Measurements from ENCODE around the gene PLEKHG4B.
A peak's percentile ranks its signal among the peaks of the same experiment; 100 is the strongest.
"Not testable (repeated sequence)": the region's sequence is repeated elsewhere in the genome, so short reads cannot be mapped to it uniquely, and the experiment has no call there.

PLEKHG4B gene

GRCh38 chr5:190366-191035, 98.5 kb downstream of the PLEKHG4B start:
- DNase-seq, result no peak

GRCh38 chr5:191036-191948, 99.3 kb downstream of the PLEKHG4B start, which contains the start of gene LRRC14B:
Gene LRRC14B (plus strand): TSS chr5:191495. CDS start chr5:191539, 44 bp downstream.
- DNase-seq, result peak; percentile 56

- no peak for DNase-seq
Observed at GRCh38 chr5:191949-192690, 100.2 kb downstream of the PLEKHG4B start.

GRCh38 chr5:192691-192969, 100.7 kb downstream of the PLEKHG4B start:
- no peak for DNase-seq

- DNase-seq, result no peak
Observed at GRCh38 chr5:192970-193831, 101.2 kb downstream of the PLEKHG4B start.

- DNase-seq, result no peak
Observed at GRCh38 chr5:194102-194501, 102.1 kb downstream of the PLEKHG4B start.

- DNase-seq, result no peak
Observed at GRCh38 chr5:194603-195209, 102.7 kb downstream of the PLEKHG4B start.

- no peak for DNase-seq
Observed at GRCh38 chr5:195401-196160, 103.6 kb downstream of the PLEKHG4B start.

- no peak for DNase-seq
Observed at GRCh38 chr5:196350-196749, 104.4 kb downstream of the PLEKHG4B start.

DNA sequence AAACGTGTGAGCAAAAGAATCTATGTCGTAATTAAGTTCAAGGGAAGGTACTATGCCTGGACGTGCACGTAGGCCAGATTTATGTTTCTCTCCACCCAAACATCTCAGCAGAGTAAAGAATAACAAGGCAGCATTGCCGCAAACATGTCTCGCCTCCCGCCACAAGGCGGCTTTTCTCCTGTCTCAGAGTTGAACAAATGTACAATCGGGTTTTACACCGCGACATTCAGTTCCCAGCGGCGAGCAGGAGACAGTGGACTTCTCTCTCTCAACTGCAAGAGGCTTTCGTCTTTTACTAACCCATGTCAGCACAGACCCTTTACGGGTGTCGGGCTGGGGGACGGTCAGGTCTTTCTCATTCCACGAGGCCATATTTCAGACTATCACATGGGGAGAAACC, 105.1 kb downstream of the PLEKHG4B start:
- not testable (repeated sequence) for DNase-seq

DNA sequence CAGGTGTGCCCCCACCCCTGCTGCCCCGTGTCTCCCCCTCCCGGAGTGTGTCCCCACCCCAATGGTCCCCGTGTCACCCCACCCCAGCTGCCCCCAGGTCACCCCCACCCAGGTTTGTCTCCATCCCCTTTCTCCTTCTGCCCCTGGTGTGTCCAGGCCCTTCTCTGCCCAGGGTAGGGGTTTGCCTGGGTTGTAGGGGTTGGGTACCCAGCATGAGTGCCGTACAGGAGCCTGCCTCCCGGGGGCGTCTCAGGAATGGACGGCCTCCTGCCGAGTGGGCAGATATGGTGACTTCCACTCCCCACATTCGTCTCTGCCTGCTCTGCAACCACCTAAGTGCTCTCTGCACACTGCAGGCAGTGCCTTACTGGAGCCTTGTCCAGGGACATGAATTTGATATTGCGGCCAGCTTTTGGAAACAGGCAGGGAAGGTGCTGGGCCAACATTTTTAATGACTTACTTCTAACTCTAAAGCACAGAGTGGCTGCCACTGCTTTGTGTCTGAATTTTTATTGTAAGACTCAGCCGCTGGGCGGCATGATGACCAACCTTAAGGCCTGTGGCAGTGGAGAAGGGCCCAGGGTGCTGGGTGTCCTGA, 106.0 kb downstream of the PLEKHG4B start:
- DNase-seq, result no peak

DNA sequence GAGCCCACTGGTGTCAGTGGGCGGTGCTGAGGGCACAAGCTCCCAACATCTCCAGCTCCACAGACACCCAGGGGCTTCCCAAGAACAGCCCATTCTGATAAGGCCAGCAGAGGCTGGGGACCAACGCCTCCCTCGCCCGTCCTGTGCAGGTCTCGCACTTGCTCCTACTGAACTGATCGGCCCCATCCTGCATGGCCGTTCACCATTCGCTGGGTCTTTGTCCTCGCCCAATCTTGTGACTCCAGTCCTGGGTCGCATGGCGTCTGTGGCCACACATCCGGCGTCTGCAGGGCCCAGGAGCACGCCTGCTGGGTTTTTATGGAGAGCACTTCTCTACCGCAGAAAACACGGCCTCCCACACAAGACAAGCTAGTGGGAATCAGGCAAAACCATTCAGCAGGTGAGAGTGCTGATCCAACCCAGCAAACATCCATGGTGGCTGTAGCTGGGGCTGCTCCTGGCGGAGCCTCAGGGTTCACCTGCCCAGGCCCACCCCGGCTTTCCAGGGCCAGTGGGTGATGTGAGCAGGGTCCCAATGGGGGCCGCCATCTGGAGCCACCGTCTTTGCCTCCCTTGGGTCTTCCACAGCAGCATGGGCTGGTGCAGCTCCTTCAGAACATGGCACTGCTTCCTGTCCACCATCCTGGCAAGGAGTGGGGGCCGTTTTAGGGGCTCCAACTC, 106.7 kb downstream of the PLEKHG4B start:
- DNase-seq, result no peak

DNA sequence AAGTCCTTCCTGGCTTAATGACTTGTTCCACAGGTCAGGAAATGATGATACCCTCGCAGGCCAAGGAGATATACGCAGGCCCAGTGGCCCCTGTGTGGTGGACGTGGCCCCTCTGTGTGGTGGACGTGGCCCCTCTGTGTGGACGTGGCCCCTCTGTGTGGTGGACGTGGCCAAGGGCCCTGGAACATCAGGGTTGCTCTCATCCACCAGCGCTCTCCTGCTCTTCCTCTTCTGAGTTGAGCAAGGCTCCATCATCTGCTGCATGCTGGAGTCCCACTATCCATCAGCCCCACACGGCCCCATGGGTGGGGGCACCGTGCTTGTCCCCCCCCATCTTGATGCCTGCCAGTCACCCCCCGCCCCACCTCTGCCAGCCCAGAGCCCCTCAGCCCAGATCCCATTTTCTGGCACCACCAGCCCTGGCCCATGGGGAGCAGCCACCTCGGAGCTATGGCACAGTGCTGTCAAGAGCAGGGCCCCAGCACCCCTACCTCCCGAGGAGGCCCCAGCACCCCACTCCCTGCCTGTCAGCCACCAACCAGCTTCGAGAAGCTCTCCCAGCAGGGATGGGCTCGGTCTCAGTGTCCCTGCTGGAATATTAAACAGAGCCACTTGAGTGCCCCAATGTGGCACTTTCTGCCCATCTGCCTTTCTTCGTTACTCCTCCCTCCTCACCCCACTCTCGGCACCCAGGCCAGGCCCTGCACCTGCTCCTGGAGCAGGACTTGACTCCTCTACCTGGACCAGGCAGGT, 107.4 kb downstream of the PLEKHG4B start:
- DNase-seq, result no peak

DNA sequence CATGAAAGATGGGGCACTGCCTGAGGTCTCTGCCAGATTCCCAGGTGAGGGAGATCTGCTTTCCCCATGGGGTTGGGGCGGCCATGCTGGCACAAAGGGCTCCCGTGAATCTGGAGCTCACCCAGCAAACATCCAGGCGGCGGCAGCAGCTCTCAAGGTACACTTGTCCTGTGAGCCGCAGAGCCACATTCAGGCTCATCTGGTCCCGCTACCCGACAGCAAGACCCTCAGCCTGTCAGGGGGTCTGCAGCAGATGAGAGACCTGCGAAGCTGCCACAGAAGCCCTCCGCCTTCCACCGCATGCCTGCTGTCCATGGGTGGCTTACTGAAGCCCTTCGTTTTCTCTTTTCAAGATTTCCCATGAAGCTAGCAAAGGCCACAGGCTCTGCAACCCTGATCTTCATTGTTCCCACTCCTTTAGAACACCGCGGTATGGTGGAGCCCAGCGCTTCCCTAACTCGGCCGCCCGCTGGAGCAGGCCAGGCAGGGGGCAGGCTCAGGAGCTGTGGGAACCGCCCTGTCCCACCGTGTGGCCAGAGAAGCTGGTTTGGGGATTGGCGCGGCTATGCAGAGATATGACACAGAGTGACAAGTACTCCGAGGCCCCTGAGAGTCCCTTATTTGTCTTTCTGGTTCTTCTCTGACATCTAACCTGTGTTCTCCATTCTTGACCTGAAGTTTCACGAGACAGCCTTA, 108.1 kb downstream of the PLEKHG4B start:
- DNase-seq, result no peak

- DNase-seq, result no peak
Observed at GRCh38 chr5:200985-201384, 109.0 kb downstream of the PLEKHG4B start.

- no peak for DNase-seq
Observed at GRCh38 chr5:201672-202071, 109.7 kb downstream of the PLEKHG4B start.

DNA sequence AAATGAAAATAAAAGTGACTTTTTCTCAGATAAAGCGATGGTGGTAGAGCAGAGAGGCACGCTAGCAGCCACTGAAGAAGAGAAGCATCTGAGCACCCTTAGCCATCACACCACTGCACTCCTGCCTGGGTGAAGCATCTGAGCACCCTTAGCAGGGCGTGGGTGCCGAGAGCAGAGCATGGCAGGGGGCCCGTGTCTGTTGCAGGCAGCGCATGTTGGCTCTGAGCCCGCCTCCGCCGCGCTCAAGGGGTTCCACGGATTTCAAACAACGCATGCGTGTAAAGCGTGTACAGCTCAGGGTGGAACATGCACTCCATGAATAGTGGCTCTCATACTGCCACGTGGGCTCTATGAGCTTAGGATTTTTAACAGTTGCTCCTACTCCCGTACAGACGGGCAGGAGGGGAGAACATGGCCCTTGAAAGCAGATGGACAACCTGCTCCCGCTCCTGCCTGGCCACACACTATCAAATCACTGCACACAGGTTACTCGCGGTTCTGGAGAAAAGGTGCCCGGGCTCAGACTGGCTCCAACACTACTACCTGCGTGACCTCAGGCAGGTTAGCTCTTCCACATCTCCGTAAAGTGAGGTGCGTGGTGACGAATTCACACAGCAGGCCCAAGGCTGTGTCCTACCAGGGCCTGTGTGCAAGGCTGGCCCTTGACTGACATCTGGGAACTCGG, 111.4 kb downstream of the PLEKHG4B start:
- DNase-seq, result no peak

- DNase-seq, result no peak
Observed at GRCh38 chr5:204001-204400, 112.0 kb downstream of the PLEKHG4B start.

All from midbrain (tissue), 1 donor.